GM03348 (cell line): ENCODE data around the gene MLLT10.

ENCODE experiments used
- DNase-seq: peaks from one replicate; pipeline ENCODE4 v3.0.0; 2012; ENCODE audit warnings: low spot score

Gene MLLT10

DNA sequence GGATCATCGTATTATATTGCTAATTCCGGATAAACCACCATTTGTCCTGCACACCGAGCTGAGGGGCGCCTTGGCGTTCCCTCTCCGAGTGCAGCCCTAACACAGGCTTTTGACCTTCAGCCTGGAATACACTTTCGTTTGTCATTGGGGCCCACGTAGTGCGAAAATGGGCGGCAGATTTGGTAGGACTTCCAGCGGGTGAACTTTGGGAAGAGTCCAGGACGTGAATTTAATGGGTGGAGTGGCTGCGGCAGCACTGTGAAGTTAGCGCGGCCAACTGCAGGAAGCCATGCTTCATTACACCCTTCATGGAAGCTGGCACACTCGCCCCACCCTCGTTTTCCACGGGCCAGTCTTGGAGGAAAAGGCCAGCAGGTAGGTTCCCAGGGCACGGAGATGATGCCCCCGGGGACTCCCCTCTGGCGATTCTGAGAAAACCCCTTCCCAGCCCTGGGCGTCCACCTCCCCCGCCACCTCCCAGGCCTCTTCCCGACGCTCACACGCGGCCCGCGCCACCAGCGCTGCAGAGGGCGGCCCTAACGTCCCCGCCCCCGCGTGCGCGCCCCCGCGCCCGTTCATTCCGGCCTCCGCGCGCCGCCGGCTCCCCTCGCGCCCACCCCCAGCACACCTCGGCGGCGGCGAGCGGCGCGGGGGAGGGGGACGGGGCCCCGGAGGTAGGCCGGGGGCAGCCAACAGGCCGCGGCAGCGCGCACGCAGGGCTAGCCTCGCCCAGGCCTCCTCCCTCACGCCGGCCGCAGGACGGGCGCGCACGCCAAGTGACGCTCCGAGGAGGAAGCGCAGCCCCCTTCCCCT is at the start of gene MLLT10:
Gene MLLT10 (plus strand): TSS at position 766 of the 813 bp plus-strand sequence. CDS start 413 bp downstream, outside the sequence.
- peak; percentile 97 for DNase-seq

DNA sequence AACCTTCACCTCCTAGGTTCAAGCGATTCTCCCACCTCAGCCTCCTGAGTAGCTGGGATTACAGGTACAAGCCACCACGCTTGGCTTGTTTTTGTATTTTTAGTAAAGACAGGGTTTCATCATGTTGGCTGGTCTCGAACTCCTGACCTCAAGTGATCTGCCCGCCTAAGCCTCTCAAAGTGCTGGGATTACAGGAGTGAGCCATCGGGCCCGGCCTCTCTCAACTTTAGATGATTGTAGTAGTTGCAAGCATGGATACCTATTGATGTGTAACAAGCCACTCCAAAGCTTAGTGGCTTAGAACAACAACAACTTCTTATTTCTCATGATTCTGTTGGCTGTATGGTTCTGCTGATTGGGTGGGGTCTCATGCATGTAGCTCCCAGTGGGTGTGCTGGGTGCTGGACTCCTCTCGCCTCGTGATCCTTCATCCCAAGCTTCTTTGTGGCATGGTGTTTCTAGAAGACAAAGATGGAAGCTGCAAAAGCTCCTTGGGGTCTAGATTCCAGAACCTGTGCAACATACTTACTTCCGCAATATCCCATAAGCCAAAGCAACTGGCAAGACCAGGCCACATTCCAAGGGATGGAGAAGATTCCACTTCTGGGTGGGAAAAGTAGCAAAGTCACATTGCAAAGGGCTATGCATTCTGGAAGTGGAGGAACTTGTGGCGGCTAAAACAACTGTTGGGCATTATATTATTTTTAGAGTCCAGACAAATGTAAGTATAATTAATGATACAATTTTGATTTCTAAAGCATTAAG is 46.4 kb upstream of the MLLT10 start:
- DNase-seq: no peak

DNA sequence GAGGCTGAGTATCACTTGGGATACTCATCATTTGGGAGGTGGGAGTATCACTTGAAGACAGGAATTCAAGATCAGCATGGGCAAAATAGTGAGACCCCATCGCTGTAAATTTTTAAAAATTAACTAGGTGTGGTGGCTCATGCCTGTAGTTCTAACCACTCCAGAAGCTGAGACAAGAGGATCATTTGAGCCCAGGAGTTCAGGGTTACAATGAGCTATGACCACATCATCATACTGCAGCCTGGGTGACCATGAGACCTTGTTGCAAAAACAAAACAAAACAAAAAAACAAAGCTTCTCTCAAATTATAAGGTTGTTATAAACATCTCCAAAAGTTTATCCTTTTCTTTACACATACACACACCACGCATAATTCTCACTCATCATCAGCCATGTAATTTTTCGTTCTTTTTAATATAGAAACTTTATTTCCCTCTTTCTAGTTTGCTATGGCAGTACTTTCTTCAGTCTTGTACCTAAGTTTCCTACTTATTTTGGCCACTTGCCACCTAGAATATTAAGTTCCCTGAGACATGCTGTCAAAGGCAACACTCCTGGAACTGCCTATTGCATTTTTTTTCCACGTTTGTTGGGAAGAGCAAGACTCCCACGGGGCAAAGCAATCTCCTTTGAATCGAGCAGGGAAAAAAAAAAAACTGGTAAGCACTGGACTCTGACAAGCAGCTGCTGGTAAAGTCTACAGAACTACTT is 45.6 kb upstream of the MLLT10 start:
- DNase-seq: no peak

DNA sequence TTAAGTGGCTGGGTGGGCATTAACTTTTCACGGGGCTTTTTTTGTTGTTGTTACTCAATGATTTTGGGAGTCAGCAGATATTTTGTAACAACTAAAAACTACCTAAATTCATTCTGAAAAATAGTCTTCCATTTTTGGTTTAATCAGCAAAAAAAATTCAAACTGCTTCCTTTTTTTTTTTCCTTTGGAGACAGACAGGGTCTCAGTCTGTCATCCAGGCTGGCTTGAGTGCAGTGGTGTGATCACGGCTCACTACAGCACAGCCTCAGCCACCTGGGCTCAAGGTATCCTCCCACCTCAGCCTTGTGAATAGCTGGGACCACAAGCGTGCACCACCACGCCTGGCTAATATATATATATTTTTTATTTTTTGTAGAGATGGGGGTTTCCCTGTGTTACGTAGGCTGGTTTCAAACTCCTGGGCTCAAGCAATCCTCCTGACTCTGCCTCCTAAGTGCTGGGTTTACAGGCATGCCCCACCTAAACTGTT is 45.0 kb upstream of the MLLT10 start:
- no peak for DNase-seq

DNA sequence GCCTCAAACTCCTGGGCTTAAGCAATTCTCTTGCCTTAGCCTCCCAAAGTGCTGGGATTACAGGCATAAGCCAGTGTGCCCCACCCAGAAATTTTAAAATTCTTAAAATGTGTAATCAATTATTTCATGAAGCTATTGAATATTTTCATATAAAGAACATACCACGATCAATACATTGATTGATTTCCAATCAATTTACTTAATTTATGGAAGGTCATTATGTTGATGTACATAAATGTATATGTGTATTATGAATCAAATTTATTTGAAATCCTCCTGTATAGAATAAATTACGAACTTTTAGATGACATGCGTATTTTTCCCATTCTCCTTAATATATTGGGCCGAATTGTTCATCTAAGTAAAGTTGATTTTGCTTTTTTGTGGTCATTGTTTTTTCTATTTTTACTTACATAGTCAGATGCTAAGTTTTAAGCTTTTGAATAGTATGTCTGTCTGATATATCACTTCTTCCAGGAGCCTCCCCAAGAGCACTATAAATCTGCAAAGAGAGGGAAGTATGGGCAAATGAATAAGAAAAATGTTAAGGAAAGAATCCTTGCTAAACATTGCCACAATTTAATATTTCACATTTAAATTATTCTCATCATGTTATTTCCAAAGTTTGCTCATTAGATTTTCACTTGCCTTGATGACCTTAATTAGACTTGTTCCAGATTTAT is 43.9 kb upstream of the MLLT10 start:
- DNase-seq: no peak

DNA sequence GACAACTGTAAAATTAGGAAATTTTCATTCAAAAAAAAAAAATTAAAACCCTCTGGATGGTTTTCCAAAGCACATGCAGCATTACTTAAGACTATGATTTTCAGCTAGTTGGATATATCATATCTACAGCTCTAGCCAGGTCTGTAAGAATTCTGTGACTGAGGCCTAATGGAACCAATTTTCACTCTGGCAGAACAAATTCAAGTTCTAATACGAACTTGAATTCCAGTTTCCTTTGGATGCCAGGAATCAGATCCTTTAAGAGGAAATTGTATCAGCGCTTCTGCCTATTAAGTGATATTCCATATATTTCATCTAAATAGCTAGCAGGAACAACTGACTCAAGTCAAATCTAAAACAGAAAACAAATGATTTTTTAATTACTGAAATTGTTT is 43.3 kb upstream of the MLLT10 start:
- DNase-seq: no peak

DNA sequence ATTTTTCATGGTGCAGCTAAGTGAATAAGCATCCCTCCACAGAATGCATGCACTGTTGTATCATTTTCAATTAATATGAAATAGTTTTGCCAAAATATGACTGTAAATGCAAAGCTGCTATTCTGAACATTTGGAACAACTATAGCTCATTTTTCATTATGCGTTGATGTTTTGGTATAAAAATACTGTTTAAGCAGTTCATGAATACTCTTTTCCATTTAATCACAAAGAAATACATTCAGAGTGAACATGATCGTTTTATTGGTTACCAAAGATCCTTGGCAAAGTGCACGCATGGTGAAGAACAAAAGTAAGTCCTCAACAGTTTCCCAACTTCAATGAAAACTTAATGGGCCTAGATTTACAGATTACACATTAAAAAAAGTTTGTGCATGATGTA is 41.6 kb upstream of the MLLT10 start:
- no peak for DNase-seq

DNA sequence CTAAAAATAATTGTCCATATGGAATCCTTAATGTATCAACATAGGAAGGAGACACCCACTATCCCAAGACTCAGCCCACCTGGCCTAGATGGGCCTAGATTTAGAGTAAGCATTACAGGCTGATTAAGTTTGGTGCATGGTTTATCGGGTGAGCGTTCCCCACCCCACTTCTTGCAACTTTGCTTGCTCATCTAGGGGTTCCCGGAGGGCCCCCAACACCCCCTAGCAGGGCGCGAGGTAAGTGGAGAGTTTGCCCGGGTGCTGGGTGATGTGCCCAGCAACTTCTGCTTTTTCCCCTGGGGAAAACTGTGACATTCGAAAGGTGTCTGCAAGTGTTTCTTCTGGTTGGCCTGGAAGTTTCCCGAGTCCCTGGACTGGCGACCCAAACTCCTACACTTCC is 40.2 kb upstream of the MLLT10 start:
- no peak for DNase-seq

DNA sequence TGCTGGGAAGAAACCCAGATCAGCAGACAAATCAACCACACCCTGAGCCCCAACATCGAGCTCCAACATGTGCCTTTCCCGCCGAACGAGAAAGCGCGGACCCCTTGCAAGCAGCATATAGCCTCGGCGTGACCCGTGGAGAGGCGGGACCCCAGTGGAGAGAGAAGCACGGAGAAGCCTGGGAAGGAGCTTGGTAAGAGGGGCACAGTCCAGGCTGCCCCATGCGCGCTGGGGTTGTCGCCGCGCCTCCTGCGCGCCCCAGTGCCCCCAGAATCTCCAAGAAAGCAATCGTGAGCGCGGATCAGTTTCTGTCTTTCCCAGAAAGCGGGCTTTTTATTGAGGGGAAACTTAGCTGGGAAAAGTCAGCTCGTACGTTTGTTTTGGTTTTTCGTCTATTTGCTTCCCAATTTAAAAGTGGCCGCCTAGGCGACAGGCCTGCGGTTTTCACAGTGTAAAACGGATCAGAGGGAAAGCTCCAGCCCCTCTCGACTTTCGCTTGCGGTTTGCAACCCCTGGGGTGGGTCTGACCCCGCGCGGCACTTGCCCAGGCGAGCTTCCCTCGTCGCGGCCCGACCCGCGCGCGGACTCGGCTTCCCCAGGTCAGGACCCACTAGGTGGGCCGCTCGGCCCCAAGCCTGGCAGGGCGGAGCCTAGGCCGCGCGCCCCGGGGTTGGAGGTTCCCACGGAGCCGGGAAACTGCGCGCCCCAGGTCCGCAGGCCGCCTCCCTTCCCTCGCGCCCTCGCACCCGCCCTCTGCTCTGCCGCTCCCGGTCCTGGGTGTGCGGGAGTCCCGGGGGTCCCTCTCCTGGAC is 39.6 kb upstream of the MLLT10 start:
- DNase-seq: peak; percentile 64

DNA sequence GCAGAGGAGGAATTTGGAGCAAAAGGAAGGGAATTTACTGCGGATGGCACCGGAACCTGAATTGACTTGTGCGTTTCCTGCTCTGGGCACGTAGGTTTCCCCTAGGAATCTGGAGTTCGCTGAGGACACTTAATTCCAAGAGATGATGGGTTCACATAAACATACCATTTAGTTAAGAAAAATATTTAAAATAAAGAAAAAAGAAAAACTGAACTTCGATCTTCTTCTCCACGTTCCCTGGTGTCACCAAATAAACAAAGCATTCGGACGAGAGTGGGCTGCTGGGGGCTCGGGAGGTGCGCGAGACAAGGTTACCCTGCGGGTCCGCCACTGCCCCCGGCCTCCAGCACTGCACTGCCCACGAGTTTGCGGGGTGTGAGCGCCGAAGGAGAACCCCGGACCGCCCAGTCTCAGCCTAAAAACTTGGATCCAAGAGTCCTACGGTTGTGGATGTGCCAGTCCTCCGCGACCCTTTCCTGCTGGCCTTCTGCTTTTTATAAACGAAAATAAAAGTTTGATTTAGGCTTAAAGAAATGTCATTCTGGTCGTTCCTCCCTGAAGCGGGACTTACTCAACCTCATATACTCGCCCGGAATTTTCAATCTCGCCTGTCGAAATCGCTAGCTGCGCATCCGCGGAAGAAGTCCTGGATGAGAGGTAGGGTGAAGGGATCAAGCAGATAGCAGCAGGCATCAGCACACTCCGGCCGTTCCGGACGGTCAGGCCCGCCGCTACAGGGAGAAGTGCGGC is 38.9 kb upstream of the MLLT10 start:
- no peak for DNase-seq

DNA sequence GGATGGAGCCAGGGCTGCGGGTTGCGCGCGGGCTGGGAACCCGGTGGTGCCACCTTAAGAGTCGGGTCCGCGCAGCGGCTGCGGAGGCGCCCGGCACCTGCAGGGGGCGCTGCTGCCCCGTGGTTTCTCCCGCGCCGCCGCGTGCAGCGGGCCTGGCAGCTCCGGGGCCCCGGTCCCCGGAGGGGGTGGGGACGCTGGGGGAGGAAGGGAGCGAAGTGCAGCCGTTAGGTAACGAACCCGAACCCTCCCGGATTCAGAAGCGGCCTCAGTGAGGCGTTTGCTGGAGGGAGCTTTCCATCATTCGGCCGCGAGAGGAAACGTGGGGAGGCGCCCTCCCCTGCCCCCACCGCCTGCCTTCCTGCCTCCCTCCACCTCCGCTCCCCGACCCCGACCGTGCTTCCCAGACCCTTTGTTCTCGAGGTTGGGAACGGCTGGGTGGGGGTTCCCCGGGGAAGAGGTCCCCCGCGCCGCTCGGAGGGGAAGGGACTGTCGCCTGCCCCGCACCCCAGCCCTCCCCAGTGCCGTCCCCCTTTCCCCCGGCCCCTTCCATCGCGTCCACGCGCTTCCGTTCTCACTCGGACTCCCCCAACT is 38.2 kb upstream of the MLLT10 start:
- DNase-seq: peak; percentile 97

DNA sequence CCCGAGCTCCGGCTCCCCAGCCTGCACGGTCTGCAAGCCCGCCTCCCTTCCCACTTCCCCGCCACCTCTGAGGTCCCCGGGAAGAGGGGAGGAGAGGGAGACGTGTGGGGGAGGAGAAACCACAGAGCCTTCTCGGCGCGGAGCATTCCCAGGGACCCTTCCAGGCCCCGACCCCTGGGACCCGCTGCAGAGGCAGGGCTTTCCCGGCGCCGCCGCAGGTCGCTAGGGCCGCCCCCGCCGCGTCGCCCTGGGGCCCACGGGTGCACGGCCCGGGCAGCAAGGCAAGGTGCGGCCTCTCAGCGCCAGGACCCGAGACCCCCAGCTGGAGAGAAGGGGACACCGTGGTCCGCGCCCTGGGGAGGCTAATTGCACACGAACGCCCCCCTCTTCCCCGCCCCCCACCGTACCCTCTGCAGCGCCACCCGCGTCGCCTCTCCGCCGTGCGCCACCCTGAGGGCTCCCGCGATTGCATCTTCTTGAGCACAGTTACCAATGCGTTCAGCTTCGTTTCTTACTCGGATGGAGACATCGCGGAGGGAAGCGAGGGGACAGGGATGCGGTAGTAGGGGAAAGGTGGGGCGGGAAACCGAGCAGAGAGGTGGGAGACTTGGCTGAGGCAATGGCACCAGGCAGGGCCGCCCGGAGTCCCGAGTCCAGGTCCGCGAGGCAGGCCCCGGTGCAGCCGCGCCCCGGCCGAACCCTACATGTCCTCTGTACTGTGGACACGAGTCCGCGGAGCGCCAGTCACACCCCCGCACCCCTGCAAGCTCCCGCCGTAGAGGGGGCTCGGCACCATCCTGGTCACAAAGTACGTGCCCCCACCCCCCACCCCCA is 37.5 kb upstream of the MLLT10 start:
- peak; percentile 69 for DNase-seq

DNA sequence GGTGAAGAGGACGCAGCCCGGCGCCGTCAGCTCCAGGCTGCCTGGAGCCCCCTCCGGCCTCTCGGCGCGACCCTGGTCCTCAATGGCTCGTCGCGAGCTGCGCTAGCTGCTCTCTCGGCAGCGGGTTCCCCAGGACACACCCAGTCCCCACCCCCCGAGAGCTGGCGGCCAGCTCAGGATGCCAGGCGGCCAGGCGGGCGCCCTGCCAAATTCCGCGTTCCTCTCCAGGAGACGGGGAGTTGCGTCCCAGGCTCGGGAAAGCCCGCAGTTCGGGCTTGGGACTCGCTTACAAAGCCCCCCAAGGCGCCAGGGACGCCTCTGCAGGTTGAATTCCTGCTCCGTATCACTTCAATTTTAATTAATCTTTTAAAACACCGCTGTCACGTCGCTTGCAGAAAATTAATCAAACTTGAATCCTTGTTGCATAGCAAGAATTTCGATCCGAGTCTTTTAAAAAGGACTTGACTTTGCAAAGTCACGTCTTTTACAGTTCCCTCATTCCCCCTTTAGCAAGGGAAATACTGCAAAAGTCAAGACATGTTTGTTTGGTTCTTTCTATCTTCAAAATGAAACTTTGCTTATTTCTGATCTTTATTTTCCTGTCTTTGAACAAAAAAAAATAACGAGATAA is 36.7 kb upstream of the MLLT10 start:
- peak; percentile 92 for DNase-seq

DNA sequence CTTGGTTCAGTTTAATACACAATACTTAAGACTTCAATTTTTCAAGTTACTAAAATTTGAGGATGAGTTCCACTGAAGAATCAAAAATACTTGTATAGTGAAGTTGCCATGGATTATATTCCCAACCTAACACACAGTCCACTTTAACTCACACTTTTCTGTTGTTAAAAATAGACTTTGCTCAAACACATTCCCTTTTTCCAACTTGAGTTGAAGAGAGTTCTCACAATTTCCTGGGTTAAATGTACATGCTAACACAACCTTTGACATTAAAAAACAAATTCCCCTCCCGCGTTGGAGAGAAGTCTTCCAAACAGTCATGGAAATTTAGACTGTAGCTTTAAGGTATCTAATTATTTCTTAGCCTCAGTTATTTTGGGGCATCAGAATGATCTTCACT is 35.7 kb upstream of the MLLT10 start:
- no peak for DNase-seq

DNA sequence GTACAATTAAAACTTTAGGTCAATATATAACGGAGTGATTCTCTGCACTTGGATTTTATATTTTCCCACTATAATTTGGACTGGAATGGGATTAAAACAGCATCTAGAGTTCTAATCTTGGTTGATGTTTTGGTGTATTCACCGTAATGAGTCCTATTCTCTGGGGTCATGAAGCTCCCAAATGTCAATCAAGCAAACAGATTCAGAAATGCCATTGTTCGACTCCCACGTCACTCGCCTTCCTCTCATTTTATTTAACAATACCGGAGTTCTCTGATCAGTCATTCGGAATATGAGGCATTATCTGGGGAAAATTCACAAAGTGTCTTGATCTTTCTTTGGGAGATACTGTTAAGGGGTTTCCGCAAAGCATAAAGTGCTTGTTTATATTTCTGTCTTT is 35.0 kb upstream of the MLLT10 start:
- no peak for DNase-seq

DNA sequence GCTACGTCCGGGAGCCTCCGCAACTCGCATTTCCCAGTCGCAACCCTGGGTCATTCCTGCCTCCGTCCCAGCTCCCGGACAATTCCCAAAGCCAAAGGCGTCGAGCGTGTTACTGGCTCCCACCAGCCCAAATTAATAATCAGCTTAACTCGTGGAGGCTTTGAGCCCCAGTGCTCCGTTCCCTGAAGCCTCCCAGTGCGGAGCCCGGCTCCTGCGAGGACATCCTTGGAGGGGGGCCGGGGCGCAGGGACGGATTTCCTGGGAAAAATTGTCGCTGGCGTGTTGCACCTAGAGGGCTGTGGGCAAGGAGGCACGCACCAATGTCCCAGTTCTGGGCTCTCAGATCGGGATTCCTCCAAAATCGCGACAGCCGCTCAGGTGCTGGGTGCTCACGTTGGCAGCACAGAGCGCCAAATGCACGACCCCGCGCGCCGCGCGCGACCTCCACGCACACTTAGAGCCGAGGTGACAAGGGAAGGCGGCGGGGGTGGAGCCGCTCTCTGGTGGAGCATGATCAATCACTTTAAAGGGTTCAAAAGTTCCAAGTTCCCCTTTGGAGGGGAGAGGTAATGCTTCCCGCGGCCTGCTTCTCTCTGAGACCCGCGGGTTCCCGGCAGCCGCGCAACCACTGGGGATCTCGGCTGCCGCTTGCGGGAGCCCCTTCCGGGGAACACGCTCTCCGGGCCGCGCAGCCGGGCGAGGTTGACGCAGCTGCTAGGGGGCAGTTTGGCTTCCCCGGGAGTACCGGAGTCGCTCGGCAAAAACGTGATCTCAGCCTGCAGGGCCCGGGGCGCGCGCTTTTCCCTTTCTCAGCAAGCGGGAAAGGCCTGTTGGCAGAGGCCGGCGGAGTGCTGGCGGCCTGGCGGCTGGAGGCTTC is 34.1 kb upstream of the MLLT10 start:
- no peak for DNase-seq

DNA sequence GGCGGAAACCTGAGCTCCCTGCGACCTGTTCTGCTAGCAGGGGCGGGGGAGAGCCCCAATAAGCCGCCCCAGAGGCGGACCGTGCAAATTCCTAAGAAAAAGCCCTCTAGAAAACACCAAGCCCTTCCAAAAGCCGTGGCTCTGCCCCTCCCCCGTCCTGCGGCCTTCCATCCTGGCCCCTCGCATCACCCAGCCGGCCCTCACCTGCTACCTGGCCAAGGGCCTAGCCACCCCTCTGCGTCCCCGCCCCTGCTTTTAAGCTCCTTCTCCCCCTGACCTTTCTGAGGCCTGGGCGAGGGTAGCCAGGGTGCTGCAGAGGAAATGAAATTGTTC is 33.5 kb upstream of the MLLT10 start:
- DNase-seq: no peak

DNA sequence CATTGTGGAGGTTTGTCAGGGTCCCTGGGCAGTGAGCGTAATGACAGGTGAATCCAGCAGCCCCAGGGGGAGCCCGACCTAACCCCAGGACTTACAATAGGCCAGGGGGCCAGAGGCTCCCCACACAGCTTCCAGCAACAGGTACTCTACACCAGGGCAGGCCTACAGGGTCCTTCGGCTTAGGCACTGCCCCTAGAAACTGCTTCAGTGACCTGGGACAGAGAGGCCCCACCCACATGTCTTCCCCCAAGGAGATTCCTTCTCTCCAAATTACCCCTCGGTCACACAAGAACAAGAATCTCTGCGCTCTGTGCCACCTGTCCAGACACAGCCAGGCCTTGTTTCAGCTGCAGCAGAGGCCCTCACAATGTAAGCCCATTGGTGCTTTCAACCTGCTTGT is 32.9 kb upstream of the MLLT10 start:
- DNase-seq: no peak
